ENCODE data around the gene PRDM8.

GRCh38 chr4:80198441-80198837 is 1.1 kb downstream of the PRDM8 start:
- TF ChIP-seq CTCF (IDR thresholded peaks at IDR 0.05): no peak
- TF ChIP-seq EZH2phosphoT487 (IDR thresholded peaks at IDR 0.05): no peak
- no peak for TF ChIP-seq EZH2 (IDR thresholded peaks at IDR 0.05)

Measured in neural progenitor cell (in vitro differentiated cells).